GM10248 (cell line): ENCODE measurements around the gene PET100.

Experiments used
- CTCF ChIA-PET: fragments of 300-600 bp; sonication (Branson Sonifier 250); formaldehyde crosslinking; extraction: SDS; loops from one replicate; lab custom pipeline; 2021; ENCODE audit warnings: antibody characterized with exemption; lab: Yijun Ruan, JAX
- POLR2A ChIA-PET: fragments of 350-650 bp; sonication (Branson Sonifier 250); formaldehyde crosslinking; extraction: SDS; loops from one replicate; lab custom pipeline; 2020; ENCODE audit warnings: antibody characterized with exemption; lab: Yijun Ruan, JAX
- DNase-seq: peaks from one replicate; pipeline ENCODE4 v3.0.0; 2012; ENCODE audit errors: extremely low spot score
- TF ChIP-seq, protein P1 (sequence below): IDR thresholded peaks from 2 replicates; pipeline ENCODE4 v1.5.1; 2012; ENCODE audit warnings: mild to moderate bottlenecking, low read depth; ENCODE audit errors: extremely low read depth, missing control alignments, control extremely low read depth

The PET100 gene

DNA sequence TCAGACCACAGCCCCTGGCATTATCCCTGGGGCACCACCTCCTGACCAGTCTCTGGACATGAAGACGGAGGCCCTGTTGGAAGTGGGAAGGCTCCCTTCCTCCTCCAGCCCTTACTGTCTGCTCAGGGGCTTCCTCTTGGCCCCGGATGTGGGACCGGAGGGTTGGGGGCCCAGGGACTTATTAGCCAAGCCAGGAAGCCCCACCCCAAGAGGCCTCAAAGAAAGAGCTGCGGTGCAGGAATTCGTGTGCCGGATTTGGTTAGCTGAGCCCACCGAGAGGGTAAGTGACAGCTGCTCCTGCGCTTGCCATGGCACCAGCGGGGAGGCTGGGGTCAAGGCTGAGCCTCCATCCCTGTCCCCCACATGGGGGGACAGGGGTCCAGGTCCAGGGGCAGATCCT lies 39.2 kb downstream of the PET100 start, which contains the start of gene RETN:
Gene RETN (plus strand): TSS at position 208 of the 400 bp plus-strand sequence. CDS start 278 bp downstream, outside the sequence.
- CTCF ChIA-PET, result interaction anchor here (1.1 to 2.9 kb wide), 3 partner anchors 12 to 130 kb away, joined by 3 to 20 read pairs (median 5); partner anchors contain the start of gene TRAPPC5
- no peak for DNase-seq
- POLR2A ChIA-PET, result interaction anchor here (0.5 to 0.8 kb wide), 2 partner anchors 10 to 15 kb away, joined by 3 read pairs; no protein-coding TSS in a partner anchor
- TF ChIP-seq, protein P1, sequence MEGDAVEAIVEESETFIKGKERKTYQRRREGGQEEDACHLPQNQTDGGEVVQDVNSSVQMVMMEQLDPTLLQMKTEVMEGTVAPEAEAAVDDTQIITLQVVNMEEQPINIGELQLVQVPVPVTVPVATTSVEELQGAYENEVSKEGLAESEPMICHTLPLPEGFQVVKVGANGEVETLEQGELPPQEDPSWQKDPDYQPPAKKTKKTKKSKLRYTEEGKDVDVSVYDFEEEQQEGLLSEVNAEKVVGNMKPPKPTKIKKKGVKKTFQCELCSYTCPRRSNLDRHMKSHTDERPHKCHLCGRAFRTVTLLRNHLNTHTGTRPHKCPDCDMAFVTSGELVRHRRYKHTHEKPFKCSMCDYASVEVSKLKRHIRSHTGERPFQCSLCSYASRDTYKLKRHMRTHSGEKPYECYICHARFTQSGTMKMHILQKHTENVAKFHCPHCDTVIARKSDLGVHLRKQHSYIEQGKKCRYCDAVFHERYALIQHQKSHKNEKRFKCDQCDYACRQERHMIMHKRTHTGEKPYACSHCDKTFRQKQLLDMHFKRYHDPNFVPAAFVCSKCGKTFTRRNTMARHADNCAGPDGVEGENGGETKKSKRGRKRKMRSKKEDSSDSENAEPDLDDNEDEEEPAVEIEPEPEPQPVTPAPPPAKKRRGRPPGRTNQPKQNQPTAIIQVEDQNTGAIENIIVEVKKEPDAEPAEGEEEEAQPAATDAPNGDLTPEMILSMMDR, result no peak

DNA sequence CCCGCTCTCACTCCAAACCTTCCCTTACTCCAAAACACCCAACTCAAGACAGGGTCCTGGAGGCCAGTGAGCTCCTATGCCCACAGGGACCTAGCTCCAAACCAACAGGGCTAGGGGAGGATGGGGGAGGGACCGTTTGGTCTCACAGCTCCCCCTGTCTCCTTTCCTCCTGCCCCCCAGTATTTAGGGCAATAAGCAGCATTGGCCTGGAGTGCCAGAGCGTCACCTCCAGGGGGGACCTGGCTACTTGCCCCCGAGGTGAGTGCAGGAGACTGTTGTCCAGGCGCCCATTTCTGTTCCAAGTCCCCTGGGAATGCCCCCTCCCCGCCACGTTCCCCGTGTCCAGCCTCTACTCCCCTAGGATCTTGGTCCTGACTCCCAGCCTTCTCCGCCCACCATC lies 40.0 kb downstream of the PET100 start:
- POLR2A ChIA-PET, result interaction anchor here (0.5 to 0.8 kb wide), 2 partner anchors 9 to 15 kb away, joined by 3 read pairs; no protein-coding TSS in a partner anchor
- DNase-seq, result no peak
- TF ChIP-seq, protein P1, result no peak
- CTCF ChIA-PET, result interaction anchor here (1.1 to 3.2 kb wide), 5 partner anchors 8 to 129 kb away, joined by 3 to 20 read pairs (median 5); partner anchors contain the start of gene TRAPPC5

DNA sequence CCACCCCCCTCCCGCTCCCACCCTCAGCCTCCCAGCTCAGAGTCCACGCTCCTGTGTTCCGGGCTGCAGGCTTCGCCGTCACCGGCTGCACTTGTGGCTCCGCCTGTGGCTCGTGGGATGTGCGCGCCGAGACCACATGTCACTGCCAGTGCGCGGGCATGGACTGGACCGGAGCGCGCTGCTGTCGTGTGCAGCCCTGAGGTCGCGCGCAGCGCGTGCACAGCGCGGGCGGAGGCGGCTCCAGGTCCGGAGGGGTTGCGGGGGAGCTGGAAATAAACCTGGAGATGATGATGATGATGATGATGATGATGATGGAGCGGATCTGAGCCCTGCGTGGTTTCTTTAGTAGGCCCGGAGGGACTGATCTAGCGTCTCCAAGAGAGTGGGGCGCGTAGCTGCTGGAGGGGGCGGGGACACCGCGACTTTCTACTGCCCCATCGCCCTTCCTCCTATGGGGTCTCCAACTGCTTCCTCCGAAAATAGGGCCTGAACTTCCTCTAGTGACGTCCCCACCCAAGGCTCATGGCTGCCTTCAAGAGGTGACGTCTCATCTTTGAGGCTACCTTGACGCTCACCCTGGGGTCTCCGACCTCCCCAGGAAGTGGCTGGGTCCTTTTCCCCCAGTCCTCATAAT lies 40.7 kb downstream of the PET100 start:
- TF ChIP-seq, protein P1, result no peak
- DNase-seq, result no peak
- CTCF ChIA-PET, result interaction anchor here (1.1 to 3.2 kb wide), 4 partner anchors 9 to 129 kb away, joined by 3 to 13 read pairs (median 4); partner anchors contain the start of gene TRAPPC5
- POLR2A ChIA-PET, result no interaction called here

DNA sequence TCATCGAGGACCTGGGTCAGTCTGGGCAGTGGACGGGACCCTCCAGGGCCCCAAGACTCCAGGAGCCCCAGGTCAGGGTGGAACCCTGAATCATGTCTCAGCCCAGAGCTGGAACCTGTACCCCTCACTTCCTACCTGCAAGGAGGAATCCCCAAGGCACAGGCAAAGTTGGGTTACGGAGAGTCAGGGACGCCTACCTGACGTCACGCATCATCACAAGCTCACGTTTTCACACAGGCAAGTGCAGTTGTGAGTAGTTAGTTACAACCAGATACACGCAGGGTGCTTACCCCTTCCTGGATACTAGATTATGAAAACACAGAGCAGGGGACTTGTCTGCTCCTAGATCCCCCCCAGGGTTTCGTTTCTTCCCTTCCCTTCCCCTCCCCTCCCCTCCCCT lies 41.2 kb downstream of the PET100 start:
- ChIA-PET POLR2A (interaction anchor here (0.6 kb wide), 1 partner anchor 227 kb away, joined by 3 read pairs; no protein-coding TSS in a partner anchor), CTCF (interaction anchor here (1.2 to 3.2 kb wide), 2 partner anchors 10 to 18 kb away, joined by 3 to 13 read pairs; partner anchors contain the start of gene TRAPPC5)
- TF ChIP-seq, protein P1, result no peak
- no peak for DNase-seq

DNA sequence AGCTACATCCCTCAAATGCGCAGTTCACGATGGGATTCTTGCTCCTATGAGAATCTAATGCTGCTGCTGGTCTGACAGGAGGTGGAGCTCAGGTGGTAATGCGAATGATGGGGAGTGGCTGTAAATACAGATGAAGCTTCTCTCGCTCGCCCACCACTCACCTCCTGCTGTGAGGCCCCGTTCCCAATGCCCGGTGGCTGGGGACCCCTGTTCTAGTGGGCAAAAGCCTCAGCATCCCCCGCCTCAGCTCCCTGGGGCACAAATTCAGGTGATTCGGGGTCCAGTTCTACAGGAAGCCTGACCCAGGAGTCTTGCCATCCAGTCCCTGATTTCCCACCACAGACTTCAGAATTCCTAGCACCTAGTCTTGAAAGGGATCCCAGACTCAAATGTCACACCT lies 42.9 kb downstream of the PET100 start:
- TF ChIP-seq, protein P1, result no peak
- ChIA-PET CTCF (interaction anchor here (1.2 to 3.2 kb wide), 2 partner anchors 8 to 104 kb away, joined by 4 to 13 read pairs; partner anchors contain the start of gene TRAPPC5), POLR2A (no interaction called here)
- no peak for DNase-seq
